Endodermal cell (in vitro differentiated cells): ENCODE measurements around the gene KRTAP2-4. TPM values are rescaled to one million over a fixed set of nuclear protein-coding genes. Genes with fewer than 3 reads are reported as not detected.

ENCODE experiments used
- DNase-seq: peaks from one replicate; pipeline ENCODE4 v3.0.0-alpha.2; 2017
- H3K27ac ChIP-seq: 2 replicates; pipeline ENCODE4 v1.5.1; 2013; ENCODE audit warnings: mild to moderate bottlenecking, low read depth, low read length, moderate library complexity
- H3K27me3 ChIP-seq: 2 replicates; pipeline ENCODE4 v1.6.1; 2013; ENCODE audit warnings: mild to moderate bottlenecking, low read length, moderate library complexity; ENCODE audit not compliant: insufficient read depth, control insufficient read depth, poor library complexity, severe bottlenecking
- H3K36me3 ChIP-seq: 2 replicates; pipeline ENCODE4 v1.7.0; 2013; ENCODE audit warnings: mild to moderate bottlenecking, low read length, moderate library complexity; ENCODE audit not compliant: control insufficient read depth, insufficient read depth
- H3K4me1 ChIP-seq: one replicate; pipeline ENCODE4 v1.7.0; 2013; ENCODE audit warnings: low read length; ENCODE audit not compliant: control insufficient read depth, insufficient read depth
- H3K4me3 ChIP-seq: 2 replicates; pipeline ENCODE4 v1.5.1; 2013; ENCODE audit warnings: mild to moderate bottlenecking, low read length, moderate library complexity
- H3K9ac ChIP-seq: 2 replicates; pipeline ENCODE4 v1.6.1; 2013; ENCODE audit warnings: mild to moderate bottlenecking, low read length, moderate library complexity; ENCODE audit not compliant: poor library complexity, severe bottlenecking; ENCODE audit errors: extremely low read depth
- H3K9me3 ChIP-seq: 2 replicates; pipeline ENCODE4 v1.6.1; 2013; ENCODE audit warnings: mild to moderate bottlenecking, low read length, moderate library complexity; ENCODE audit not compliant: control insufficient read depth
- H3K27ac Mint-ChIP-seq: 2 replicates; pipeline ENCODE4 v1.8.0; 2020; ENCODE audit warnings: mixed read lengths
- H3K27me3 Mint-ChIP-seq: 2 replicates; pipeline ENCODE4 v1.8.0; 2021; ENCODE audit warnings: mild to moderate bottlenecking, mixed read lengths; ENCODE audit not compliant: insufficient read depth
- H3K36me3 Mint-ChIP-seq: 2 replicates; pipeline ENCODE4 v1.8.0; 2020; ENCODE audit warnings: low read depth, mixed read lengths
- H3K4me1 Mint-ChIP-seq: 2 replicates; pipeline ENCODE4 v1.8.0; 2020; ENCODE audit warnings: mixed read lengths
- H3K4me3 Mint-ChIP-seq: 2 replicates; pipeline ENCODE4 v1.8.0; 2020; ENCODE audit warnings: mild to moderate bottlenecking, moderate library complexity, mixed read lengths
- H3K9me3 Mint-ChIP-seq: 2 replicates; pipeline ENCODE4 v1.8.0; 2020; ENCODE audit warnings: mild to moderate bottlenecking, mixed read lengths
- CTCF ChIP-seq: fragments of 200-600 bp; sonication (generic); conservative IDR thresholded peaks from 2 replicates; pipeline ENCODE4 v1.5.0; 2021; ENCODE audit warnings: antibody characterized with exemption, mild to moderate bottlenecking
- WGBS, 2 experiments: methylation state at CpG; one replicate each; pipeline versions ENCODE4 v1.1.5 to v1.1.7; 2013; ENCODE audit warnings: missing lambda C conversion rate in 2 of 2, mixed read lengths in 1 of 2; ENCODE audit not compliant: insufficient coverage in 1 of 2, insufficient read length in 1 of 2; 5-methylcytosine and 5-hydroxymethylcytosine counted together
- total RNA-seq, 2 donors: library from RNA; stranded (reverse); fragmentation: NEBNext Ultra II Directional in 1 of 2; extraction: Animal tissue kit (Norgen Biotek cat#: 25700) in 1 of 2; gene quantifications; 2 replicates in 1 of 2; 3 replicates in 1 of 2; pipeline ENCODE4 v1.2.1, GENCODE V29; 2021

Gene KRTAP2-4
- total RNA-seq, 2 donors from 2014 or later: not detected

GRCh38 chr17:41064301-41064700 lies 1.4 kb downstream of the KRTAP2-4 start:
- no peak for TF ChIP-seq CTCF
- H3K4me1 Mint-ChIP-seq: peaks cover 2% of the 10 kb centered on the region
- Histone ChIP-seq H3K4me3 (no peak overlapping the region), H3K27ac (no peak overlapping the region), H3K9ac (no peak overlapping the region), H3K9me3 (no peaks in the 10 kb centered on the region), H3K4me1 (no peaks in the 10 kb centered on the region), H3K36me3 (no peaks in the 10 kb centered on the region), H3K27me3 (no peaks in the 10 kb centered on the region)
- 100% methylated on average over 1 of the region's 1 CpG; no CpG with 5 or more reads in 1 of the 2 experiments for WGBS, 2 experiments
- H3K4me3 Mint-ChIP-seq: no peak overlapping the region
- no peak for DNase-seq
- H3K27me3 Mint-ChIP-seq: no peaks in the 10 kb centered on the region
- no peak overlapping the region for H3K27ac Mint-ChIP-seq
- no peaks in the 10 kb centered on the region for H3K36me3 Mint-ChIP-seq
- H3K9me3 Mint-ChIP-seq: no peaks in the 10 kb centered on the region

DNA sequence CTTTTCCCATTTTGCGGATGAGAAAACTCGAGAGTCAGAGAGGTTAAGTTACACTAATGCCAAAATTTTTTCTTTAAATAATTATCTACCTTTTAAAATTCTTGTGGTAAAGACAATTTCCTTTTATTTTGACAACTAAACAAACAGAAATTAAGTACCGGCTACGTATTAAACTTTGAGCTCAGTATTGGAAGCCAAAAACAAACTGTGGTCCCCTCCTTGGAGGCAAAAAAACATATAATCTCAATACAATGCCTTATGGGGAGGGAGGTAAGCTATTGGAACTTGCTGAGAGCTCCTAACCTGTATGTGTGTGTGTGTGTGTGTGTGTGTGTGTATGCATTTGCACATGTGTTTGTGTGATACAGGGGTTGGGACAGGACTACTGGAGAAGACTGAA lies 2.2 kb downstream of the KRTAP2-4 start:
- no peak for DNase-seq
- no peak overlapping the region for H3K4me3 Mint-ChIP-seq
- Histone ChIP-seq H3K36me3 (no peaks in the 10 kb centered on the region), H3K27me3 (no peaks in the 10 kb centered on the region), H3K9me3 (no peaks in the 10 kb centered on the region), H3K9ac (no peak overlapping the region), H3K4me1 (no peaks in the 10 kb centered on the region), H3K4me3 (no peak overlapping the region), H3K27ac (no peak overlapping the region)
- 96% methylated on average over 4 of the region's 4 CpGs; no CpG with 5 or more reads in 1 of the 2 experiments for WGBS, 2 experiments
- no peaks in the 10 kb centered on the region for H3K27me3 Mint-ChIP-seq
- H3K27ac Mint-ChIP-seq: no peak overlapping the region
- H3K9me3 Mint-ChIP-seq: no peaks in the 10 kb centered on the region
- H3K4me1 Mint-ChIP-seq: peaks cover 3% of the 10 kb centered on the region
- TF ChIP-seq CTCF: no peak
- H3K36me3 Mint-ChIP-seq: no peaks in the 10 kb centered on the region

DNA sequence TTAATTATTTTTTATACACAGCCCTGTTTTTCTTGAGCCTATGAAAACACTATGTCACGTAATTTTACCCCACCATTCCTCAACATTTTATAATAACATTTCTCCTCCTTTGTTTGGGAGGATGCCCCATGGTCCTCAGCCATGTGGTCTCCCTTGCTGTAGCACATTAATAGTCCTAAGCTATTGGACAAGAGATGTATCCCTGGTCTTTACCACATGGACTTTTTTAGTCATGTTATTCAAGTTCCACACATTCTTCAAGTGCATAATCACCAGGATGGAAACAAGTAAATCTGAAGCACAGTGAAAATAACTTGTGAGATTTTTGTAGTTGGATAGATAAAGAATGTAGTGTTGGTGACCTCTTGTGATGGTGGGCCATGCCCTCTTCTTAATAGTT lies 3.7 kb downstream of the KRTAP2-4 start:
- H3K36me3 ChIP-seq: no peaks in the 10 kb centered on the region
- H3K27me3 Mint-ChIP-seq: no peaks in the 10 kb centered on the region
- peaks cover 7% of the 10 kb centered on the region for H3K9me3 ChIP-seq
- DNase-seq: no peak
- no peaks in the 10 kb centered on the region for H3K27me3 ChIP-seq
- no peak overlapping the region for H3K4me3 Mint-ChIP-seq
- H3K9ac ChIP-seq: no peak overlapping the region
- peaks cover 7% of the 10 kb centered on the region for H3K9me3 Mint-ChIP-seq
- H3K36me3 Mint-ChIP-seq: no peaks in the 10 kb centered on the region
- no peak overlapping the region for H3K4me3 ChIP-seq
- no peaks in the 10 kb centered on the region for H3K4me1 ChIP-seq
- H3K27ac ChIP-seq: no peak overlapping the region
- H3K4me1 Mint-ChIP-seq: peaks cover 3% of the 10 kb centered on the region
- no peak for TF ChIP-seq CTCF
- H3K27ac Mint-ChIP-seq: no peak overlapping the region
- 90 to 97% methylated on average over 1 of the region's 1 CpG for WGBS, 2 experiments
